ENCODE results near the gene PTPN1. TPM values are rescaled to one million over a fixed set of nuclear protein-coding genes. Genes with fewer than 3 reads are reported as not detected.

PTPN1 gene
- total and polyA plus RNA-seq, 2 of the 13 experiments (the other 11 are each of a cell fraction or from before 2014, with no cell fraction given), result 17.7 to 37.2 TPM

GRCh38 chr20:50624351-50625016 is 114.3 kb downstream of the PTPN1 start (continued):
- peak; percentile 51; the same call in 1 of the 2 replicates for TF ChIP-seq KAT8 (CRISPR knock-in tag; IDR thresholded peaks at IDR 0.05)
- TF ChIP-seq ZNF34 (CRISPR knock-in tag; IDR thresholded peaks at IDR 0.05; ENCODE audit: borderline replicate concordance), result no peak
- TF ChIP-seq HIVEP1 (CRISPR knock-in tag; IDR thresholded peaks at IDR 0.05), result peak; percentile 58; the same call in 1 of the 2 replicates
- TF ChIP-seq USF2 (IDR thresholded peaks at IDR 0.05; ENCODE audit: low read depth, low read length), result 0 out of 2 replicates have a peak, but pooled peaks have one; percentile 36
- TF ChIP-seq USF2 (CRISPR knock-in tag; IDR thresholded peaks at IDR 0.05; ENCODE audit: borderline replicate concordance), result no peak
- TF ChIP-seq MTA3 (CRISPR knock-in tag; IDR thresholded peaks at IDR 0.05), result no peak
- TF ChIP-seq SP5 (CRISPR knock-in tag; IDR thresholded peaks at IDR 0.05; ENCODE audit: borderline replicate concordance, low read depth), result peak; percentile 53; the same call in 1 of the 2 replicates
- 0 out of 2 replicates have a peak, but pooled peaks have one; percentile 40 for TF ChIP-seq PHF20 (CRISPR knock-in tag; IDR thresholded peaks at IDR 0.05)
- TF ChIP-seq IRF2 (CRISPR knock-in tag; IDR thresholded peaks at IDR 0.05), result 0 out of 2 replicates have a peak, but pooled peaks have one; percentile 24
- peak; percentile 84 for TF ChIP-seq ZNF883 (CRISPR knock-in tag; IDR thresholded peaks at IDR 0.05; ENCODE audit: not compliant biosample characterization)
- no peak for TF ChIP-seq MYNN (CRISPR knock-in tag; IDR thresholded peaks at IDR 0.05; ENCODE audit: low read depth)
- peak; percentile 79; the same call in 1 of the 2 replicates for TF ChIP-seq SMAD1 (CRISPR knock-in tag; IDR thresholded peaks at IDR 0.05; ENCODE audit: borderline replicate concordance, low read depth)
- TF ChIP-seq SETDB1 (CRISPR knock-in tag; IDR thresholded peaks at IDR 0.05; ENCODE audit: borderline replicate concordance), result 0 out of 2 replicates have a peak, but pooled peaks have one; percentile 4
- no peak for TF ChIP-seq ZNF510 (CRISPR knock-in tag; IDR thresholded peaks at IDR 0.05; ENCODE audit: low read depth)
- TF ChIP-seq ZNF713 (CRISPR knock-in tag; IDR thresholded peaks at IDR 0.05), result 0 out of 2 replicates have a peak, but pooled peaks have one; percentile 24
- no peak for TF ChIP-seq BATF2 (CRISPR knock-in tag; IDR thresholded peaks at IDR 0.05)
- peak; percentile 43; the same call in 1 of the 2 replicates for TF ChIP-seq RFXAP (CRISPR knock-in tag; IDR thresholded peaks at IDR 0.05; ENCODE audit: borderline replicate concordance)
- peak; percentile 48 for TF ChIP-seq ZNF407 (CRISPR knock-in tag; IDR thresholded peaks at IDR 0.05; ENCODE audit: not compliant biosample characterization)
